PC-9 (cell line): ENCODE measurements around the gene ITPKB.

Experiments
- CTCF ChIP-seq: fragments of 200-600 bp; sonication (generic); conservative IDR thresholded peaks from 2 replicates; pipeline ENCODE4 v1.6.1; 2017; ENCODE audit warnings: mixed run types, antibody characterized with exemption, mild to moderate bottlenecking, moderate library complexity
- EZH2 ChIP-seq: fragments of 200-600 bp; sonication (generic); IDR thresholded peaks from 2 replicates; pipeline ENCODE4 v1.8.0; 2017; ENCODE audit warnings: antibody characterized with exemption, low read depth

- no peak for TF ChIP-seq CTCF
- no peak for TF ChIP-seq EZH2
Observed at GRCh38 chr1:226676381-226676780, 62.7 kb downstream of the ITPKB start.
